ENCODE data around the gene WAPL.

Gene WAPL

GRCh38 chr10:86481761-86482160 lies 39.8 kb downstream of the WAPL start:
- in situ Hi-C loops (cut with MboI; ENCODE audit: low sequenced_read_pairs) = no loop called here

DNA sequence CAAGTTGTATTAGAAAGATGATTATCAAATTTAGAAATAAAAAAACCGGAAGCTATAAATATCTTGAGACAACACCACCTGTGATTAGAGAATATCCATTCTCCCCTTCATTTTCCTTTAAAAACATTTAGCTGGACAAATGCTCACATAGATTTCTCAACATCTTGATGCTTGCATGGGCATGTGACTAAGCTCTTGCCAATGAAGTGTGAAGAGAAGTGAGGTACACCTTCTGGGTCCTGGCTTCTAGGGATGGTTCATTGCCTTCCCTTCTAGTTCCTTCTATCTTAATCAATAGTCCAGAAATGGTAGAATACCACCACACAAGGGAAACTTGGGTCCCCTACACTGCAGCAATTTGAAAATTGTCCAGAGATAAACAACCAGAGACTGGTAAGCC lies 41.0 kb downstream of the WAPL start:
- in situ Hi-C loops (cut with MboI; ENCODE audit: low sequenced_read_pairs) = no loop called here

- in situ Hi-C loops (cut with MboI; ENCODE audit: low sequenced_read_pairs) = no loop called here
Measured at GRCh38 chr10:86472061-86472460, 49.5 kb downstream of the WAPL start.

DNA sequence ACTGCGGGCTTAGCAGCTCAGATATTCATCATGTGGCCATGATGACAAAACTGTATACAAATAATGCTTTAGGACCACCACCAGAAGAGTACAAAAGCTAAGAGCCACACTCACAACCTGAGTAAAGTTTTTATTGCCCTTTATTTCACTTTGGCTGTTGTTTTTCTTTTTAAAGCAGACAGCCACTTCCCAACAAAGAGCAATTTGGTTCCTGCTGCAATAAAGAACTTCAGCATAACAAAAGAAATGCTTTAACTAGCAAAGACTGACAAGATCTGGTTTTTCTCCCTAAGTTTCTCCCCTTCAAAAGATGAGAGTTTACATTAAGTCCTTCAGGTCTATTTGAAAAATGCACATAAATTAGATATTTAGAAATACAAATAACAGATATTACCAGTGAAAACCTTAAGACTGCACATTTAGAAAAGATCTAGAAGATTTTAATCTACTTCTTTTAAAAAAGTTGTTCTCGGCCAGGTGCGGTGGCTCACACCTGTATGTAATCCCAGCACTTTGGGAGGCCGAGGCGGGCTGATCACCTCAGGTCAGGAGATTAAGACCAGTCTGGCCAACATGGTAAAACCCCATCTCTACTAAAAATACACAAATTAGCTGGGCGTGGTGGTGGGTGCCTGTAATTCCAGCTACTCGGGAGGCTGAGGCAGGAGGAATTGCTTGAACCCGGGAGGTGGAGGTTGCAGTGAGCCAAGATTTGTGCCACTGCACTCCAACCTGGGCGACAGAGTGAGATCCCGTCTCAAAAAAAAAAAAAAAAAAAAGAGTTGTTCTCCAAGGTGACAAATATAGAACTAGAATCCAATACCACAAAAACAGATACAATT lies 59.4 kb downstream of the WAPL start:
- in situ Hi-C loops (cut with MboI; ENCODE audit: low sequenced_read_pairs) = no loop called here

DNA sequence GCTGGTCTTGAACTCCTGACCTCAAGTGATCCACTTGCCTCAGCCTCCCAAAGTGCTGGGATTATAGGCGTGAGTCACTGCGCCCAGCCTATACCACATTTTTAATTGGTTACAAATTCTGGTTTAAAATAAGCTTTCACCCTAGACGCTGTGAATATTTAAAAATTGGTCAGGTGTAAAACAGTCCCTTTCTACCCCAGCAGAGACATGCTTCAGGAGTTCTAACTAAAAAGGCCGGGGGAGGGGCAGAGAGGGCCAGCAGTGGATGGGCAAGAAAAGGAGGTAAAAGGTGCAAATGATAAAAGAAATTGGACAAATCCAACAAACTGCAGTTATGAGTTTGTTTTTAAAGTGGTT lies 70.0 kb downstream of the WAPL start:
- in situ Hi-C loops (cut with MboI; ENCODE audit: low sequenced_read_pairs) = no loop called here

- in situ Hi-C loops (cut with MboI; ENCODE audit: low sequenced_read_pairs) = no loop called here
Measured at GRCh38 chr10:86450806-86451603, 70.6 kb downstream of the WAPL start.

DNA sequence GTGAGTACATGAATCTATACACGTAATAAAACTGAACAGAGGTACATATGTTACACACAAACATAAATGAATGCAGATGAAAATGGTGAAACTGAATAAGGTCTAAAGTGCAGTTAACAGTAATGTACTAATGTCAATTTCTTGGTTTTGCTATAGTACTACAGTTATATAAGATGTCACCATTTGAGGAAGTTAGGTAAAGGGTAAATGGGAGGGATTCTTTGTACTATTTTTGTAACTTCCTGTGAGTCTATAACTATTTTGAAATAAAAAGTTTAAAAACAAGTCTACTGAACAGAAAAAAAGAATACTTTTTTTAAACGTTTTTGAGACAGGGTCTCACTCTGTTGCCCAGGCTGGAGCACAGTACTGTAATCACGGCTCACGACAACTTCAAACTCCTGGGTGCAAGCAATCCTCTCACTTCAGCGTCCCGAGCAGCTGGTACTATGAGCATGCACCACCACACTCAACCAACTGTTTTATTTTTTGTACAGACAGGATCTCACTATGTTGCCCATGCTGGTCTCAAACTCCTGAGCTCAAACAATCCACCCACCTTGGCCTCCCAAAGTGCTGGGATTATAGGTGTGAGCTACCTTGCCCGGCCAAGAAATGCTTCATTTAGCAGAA lies 71.5 kb downstream of the WAPL start:
- in situ Hi-C loops (cut with MboI; ENCODE audit: low sequenced_read_pairs) = no loop called here

DNA sequence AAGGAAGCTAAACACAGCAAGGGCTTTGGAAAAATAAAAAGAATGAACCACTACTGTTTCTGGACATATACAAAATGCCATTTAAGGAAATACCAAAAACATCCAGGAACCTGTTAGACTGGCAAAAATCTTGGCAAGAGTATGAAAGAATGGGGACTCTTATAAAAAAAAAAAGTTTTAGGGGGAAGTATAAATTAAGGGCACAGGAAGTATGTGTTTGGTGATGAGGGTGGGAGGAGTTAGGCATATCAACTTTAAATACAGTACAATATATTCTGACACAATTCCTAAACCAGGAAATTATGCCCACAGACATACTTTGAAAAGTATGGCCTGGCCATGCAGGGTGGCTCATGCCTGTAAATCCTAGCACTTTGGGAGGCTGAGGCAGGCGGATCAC lies 74.2 kb downstream of the WAPL start:
- in situ Hi-C loops (cut with MboI; ENCODE audit: low sequenced_read_pairs) = no loop called here

DNA sequence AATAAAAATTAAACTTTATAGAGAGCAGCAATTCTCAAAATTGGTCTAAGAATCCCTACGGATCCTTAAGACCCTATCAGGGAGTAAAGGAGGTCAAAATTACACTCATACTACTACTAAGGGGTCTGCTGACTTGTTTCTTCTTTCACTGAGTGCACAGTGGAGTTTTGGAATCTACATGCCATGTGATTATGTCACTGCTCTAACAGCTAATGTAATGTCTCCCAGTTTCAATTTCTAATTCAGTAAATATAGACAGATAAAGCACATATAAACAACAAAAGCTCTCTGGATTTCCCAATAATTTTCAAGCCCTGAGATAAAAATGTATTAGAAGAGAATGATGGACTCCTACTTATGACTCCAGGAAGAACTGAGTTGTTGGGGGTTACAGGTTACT lies 74.6 kb downstream of the WAPL start:
- in situ Hi-C loops (cut with MboI; ENCODE audit: low sequenced_read_pairs) = no loop called here

DNA sequence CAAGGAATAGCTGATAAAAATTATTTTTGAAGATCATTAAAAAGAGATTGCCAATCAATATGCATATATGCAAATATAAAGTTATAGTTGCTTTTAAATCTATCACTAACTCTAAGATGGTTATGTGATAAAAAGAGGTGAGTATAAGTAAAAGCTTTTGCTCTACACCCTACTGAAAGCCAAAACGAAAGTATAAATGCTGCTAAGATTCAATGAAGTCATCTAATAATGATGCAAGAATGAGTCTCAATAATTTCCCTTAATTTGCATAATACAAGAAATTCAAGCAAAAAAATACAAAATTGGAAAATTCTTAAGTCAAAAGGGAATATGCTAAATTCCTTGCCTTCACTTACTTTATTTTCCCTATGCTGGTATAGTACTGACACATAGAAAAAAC lies 75.2 kb downstream of the WAPL start:
- in situ Hi-C loops (cut with MboI; ENCODE audit: low sequenced_read_pairs) = no loop called here

- in situ Hi-C loops (cut with MboI; ENCODE audit: low sequenced_read_pairs) = no loop called here
Measured at GRCh38 chr10:86443936-86444335, 77.7 kb downstream of the WAPL start.

DNA sequence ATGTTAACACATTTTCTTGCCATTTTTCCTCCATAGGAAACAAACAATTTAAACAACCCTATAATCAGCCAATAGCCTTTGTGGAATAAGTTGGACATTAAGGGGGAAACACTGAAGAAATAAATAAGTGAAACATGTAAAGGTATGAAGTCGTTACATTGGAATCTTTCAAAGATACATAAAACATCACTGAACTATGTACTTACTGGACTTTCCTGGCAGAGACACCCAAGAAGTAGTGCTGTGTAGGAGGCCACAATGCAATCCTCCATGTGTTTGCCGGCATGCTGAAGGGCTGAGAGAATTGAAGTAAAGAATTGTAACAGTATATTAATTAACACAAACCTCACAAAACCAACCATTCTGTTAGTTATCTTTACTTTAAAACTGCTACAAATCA lies 78.5 kb downstream of the WAPL start:
- in situ Hi-C loops (cut with MboI; ENCODE audit: low sequenced_read_pairs) = no loop called here

- in situ Hi-C loops (cut with MboI; ENCODE audit: low sequenced_read_pairs) = no loop called here
Measured at GRCh38 chr10:86440874-86441843, 80.4 kb downstream of the WAPL start.

GRCh38 chr10:86439544-86439943 lies 82.0 kb downstream of the WAPL start:
- in situ Hi-C loops (cut with MboI; ENCODE audit: low sequenced_read_pairs) = no loop called here

DNA sequence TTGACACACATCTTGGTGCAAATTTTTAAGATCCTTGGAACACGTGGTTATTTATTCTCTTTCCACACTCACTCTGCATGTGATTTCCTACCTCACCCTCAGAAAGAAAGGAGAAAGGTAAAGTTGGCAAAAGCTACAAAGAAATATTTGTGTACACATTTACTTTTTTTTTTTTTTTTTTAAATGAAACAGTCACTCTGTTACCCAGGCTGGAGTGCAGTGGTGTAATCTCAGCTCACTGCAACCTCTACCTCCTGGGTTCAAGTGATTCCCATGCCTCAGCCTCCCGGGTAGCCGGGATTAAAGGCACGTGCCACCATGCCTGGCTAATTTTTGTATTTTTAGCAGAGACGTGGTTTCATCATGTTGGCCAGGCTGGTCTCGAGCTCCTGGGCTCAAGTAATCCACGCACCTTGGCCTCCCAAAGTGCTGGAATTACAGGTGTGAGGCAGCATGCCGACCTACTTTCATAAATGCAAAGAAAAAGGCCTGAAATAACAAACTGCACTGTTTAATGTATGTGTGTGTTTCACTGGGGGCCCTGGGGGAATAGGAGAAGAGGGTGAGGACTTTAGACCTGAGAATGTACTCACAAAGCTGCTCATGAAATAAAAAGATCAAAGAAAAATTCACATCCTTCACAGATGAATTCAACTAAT lies 83.4 kb downstream of the WAPL start:
- in situ Hi-C loops (cut with MboI; ENCODE audit: low sequenced_read_pairs) = no loop called here

DNA sequence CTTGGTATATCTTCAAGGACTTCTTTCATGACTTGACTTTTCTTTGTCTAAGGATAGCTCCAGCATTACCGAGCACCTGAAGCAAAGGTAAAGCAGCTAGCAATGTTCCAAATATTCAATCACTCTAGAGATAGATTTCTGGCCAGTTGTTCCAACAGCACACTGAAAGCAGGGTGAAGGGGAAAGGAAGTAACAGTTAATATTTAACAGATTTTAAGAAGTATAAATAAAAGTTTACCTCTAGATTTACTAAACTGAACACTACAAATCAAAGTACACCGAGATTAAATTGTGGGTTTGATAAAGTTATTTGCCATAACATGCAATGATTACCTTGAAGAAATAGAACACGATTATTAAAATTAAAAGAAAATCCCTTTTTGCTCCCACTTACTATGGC lies 84.1 kb downstream of the WAPL start:
- in situ Hi-C loops (cut with MboI; ENCODE audit: low sequenced_read_pairs) = no loop called here

DNA sequence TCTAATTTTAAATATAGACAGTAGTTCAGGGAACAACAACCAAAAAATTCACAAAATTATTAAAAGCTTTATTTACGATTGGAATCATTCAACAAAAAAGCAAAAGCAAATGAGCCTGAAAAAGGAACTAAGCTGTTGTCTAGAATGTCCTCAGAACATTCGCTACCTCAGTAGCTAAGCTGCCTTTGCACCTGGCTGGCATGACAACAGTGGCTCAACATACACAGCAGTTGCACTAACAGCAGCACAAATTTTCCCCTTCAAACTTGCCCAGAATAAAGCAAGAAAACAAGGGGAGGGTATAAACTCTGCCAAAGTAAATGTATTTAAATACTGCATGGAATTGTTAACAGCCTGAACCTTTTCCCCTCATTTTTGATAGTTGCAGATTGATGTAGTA lies 84.6 kb downstream of the WAPL start:
- in situ Hi-C loops (cut with MboI; ENCODE audit: low sequenced_read_pairs) = no loop called here

DNA sequence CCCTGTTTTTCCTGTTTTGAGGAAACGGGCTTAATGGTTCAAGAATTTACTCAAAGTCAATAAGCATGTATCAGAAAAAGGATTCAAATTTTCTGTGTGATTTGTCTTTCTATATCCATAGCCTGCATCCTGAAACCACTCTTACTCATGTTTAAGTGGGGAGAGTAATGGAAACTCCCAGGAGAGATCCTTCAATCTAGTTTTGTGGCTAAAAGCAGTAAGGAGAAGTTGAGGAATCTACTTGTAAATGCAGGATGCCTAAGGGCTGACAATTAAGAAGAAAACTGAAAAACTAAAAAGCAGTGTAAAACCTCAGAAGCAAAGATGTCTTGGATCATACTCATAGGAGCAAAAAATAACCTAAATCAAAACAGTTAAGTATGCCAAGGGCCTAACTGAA lies 86.9 kb downstream of the WAPL start:
- in situ Hi-C loops (cut with MboI; ENCODE audit: low sequenced_read_pairs) = no loop called here

DNA sequence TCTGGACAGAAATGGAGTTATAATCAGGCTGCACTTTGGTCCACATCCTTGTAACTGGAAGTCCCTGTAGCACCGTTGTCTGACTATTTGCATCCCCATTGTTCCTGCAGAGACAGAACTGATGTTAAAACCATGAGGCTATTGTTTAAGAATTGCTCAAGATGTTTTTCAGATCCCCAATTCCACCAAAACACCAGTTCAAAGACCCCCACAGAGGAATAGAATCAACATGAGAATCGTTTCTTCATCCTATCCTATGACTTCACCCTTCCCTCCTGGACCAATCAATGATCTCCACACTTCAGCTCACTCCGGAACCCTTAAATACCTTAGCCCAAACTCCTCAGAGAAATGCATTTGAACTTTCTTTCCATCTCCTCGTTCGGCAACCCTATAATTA lies 97.9 kb downstream of the WAPL start:
- in situ Hi-C loops (cut with MboI; ENCODE audit: low sequenced_read_pairs) = no loop called here

- in situ Hi-C loops (cut with MboI; ENCODE audit: low sequenced_read_pairs) = no loop called here
Measured at GRCh38 chr10:86419101-86419500, 102.5 kb downstream of the WAPL start.
